ENCODE measurements around the gene GNB1.
"Not testable (repeated sequence)": the region's sequence is repeated elsewhere in the genome, so short reads cannot be mapped to it uniquely, and the experiment has no call there.

GNB1 gene

GRCh38 chr1:1858382-1859086, 32.4 kb downstream of the GNB1 start:
- peak; percentile 90 to 92 for DNase-seq
- TF ChIP-seq GATA1 (IDR thresholded peaks at IDR 0.05; ENCODE audit: low read depth, low read length) = no peak
- no peak for TF ChIP-seq POLR2A (IDR thresholded peaks at IDR 0.05; ENCODE audit: low read length)

GRCh38 chr1:1857096-1857703, 33.7 kb downstream of the GNB1 start:
- DNase-seq = no peak
- no peak for TF ChIP-seq GATA1 (IDR thresholded peaks at IDR 0.05; ENCODE audit: low read depth, low read length)
- TF ChIP-seq POLR2A (IDR thresholded peaks at IDR 0.05; ENCODE audit: low read length) = no peak

GRCh38 chr1:1856161-1856560, 34.7 kb downstream of the GNB1 start:
- not testable (repeated sequence) for DNase-seq

GRCh38 chr1:1853593-1854257, 37.2 kb downstream of the GNB1 start:
- DNase-seq = no peak
- TF ChIP-seq GATA1 (IDR thresholded peaks at IDR 0.05; ENCODE audit: low read depth, low read length) (no peak), POLR2A (IDR thresholded peaks at IDR 0.05; ENCODE audit: low read length) (no peak)

- no peak for DNase-seq
- TF ChIP-seq POLR2A (IDR thresholded peaks at IDR 0.05; ENCODE audit: low read length) = no peak
- no peak for TF ChIP-seq GATA1 (IDR thresholded peaks at IDR 0.05; ENCODE audit: low read depth, low read length)
Observed at GRCh38 chr1:1852619-1853414, 38.1 kb downstream of the GNB1 start.

- TF ChIP-seq POLR2A (IDR thresholded peaks at IDR 0.05; ENCODE audit: low read length) = no peak
- no peak for TF ChIP-seq GATA1 (IDR thresholded peaks at IDR 0.05; ENCODE audit: low read depth, low read length)
- no peak for DNase-seq
Observed at GRCh38 chr1:1847890-1848289, 43.0 kb downstream of the GNB1 start.

- TF ChIP-seq POLR2A (IDR thresholded peaks at IDR 0.05; ENCODE audit: low read length) (no peak), GATA1 (IDR thresholded peaks at IDR 0.05; ENCODE audit: low read depth, low read length) (no peak)
- peak; percentile 62 to 76 for DNase-seq
Observed at GRCh38 chr1:1847061-1847850, 43.6 kb downstream of the GNB1 start.

GRCh38 chr1:1846386-1846918, 44.4 kb downstream of the GNB1 start:
- DNase-seq = no peak
- no peak for TF ChIP-seq POLR2A (IDR thresholded peaks at IDR 0.05; ENCODE audit: low read length)
- no peak for TF ChIP-seq GATA1 (IDR thresholded peaks at IDR 0.05; ENCODE audit: low read depth, low read length)

- DNase-seq = peak in 1 of 2 experiments; percentile 13
- TF ChIP-seq GATA1 (IDR thresholded peaks at IDR 0.05; ENCODE audit: low read depth, low read length) (no peak), POLR2A (IDR thresholded peaks at IDR 0.05; ENCODE audit: low read length) (no peak)
Observed at GRCh38 chr1:1842360-1843146, 48.3 kb downstream of the GNB1 start.

- no peak for DNase-seq
- TF ChIP-seq POLR2A (IDR thresholded peaks at IDR 0.05; ENCODE audit: low read length) (no peak), GATA1 (IDR thresholded peaks at IDR 0.05; ENCODE audit: low read depth, low read length) (no peak)
Observed at GRCh38 chr1:1841575-1841995, 49.3 kb downstream of the GNB1 start.

GRCh38 chr1:1839311-1839965, 51.4 kb downstream of the GNB1 start:
- no peak for DNase-seq
- TF ChIP-seq POLR2A (IDR thresholded peaks at IDR 0.05; ENCODE audit: low read length) (no peak), GATA1 (IDR thresholded peaks at IDR 0.05; ENCODE audit: low read depth, low read length) (no peak)

GRCh38 chr1:1836119-1836518, 54.8 kb downstream of the GNB1 start:
- TF ChIP-seq GATA1 (IDR thresholded peaks at IDR 0.05; ENCODE audit: low read depth, low read length) = no peak
- DNase-seq = no peak

Data from erythroblast (primary cell).